ENCODE results near the gene PCSK4. TPM values are rescaled to one million over a fixed set of nuclear protein-coding genes. Genes with fewer than 3 reads are reported as not detected.

The PCSK4 gene
- total RNA-seq, 1 experiment from 2014 or later: 9.1 TPM

DNA sequence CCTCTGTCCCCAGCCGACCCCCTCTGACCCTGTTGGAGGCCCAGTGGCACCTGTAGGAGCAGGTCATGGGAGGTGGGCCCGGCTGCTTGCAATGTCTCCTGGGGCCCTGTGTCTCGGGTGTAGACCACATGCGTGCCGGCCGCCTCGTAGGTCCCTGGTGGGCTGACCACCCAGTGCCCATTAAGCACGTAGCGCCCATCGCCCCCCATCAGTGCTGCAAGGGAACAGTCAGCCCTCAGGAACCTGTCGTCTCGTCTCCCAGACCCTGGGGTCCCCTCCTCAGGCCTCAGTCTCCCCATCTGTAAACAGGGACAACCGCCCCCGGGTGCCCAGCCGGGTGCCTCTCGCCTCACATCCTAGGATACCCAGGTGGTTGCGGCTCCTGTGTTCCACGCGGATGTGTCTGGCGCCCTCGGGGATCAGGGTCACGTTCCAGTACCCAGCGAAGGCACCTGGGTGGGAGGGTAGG lies 17.1 kb upstream of the PCSK4 start:
- H3K79me1 ChIP-seq (ENCODE audit: insufficient read depth, low read depth, low read length, poor library complexity, severe bottlenecking): no peaks in the 10 kb centered on the region
- H2AFZ ChIP-seq (ENCODE audit: low read length): no peak overlapping the region
- no peak overlapping the region for H3K27ac ChIP-seq (ENCODE audit: insufficient read length, low read depth, low read length)

More for the DNA sequence above, 17.1 kb upstream of the PCSK4 start:
- Histone ChIP-seq H3K14ac (ENCODE audit: insufficient read depth, low read length) (no peak overlapping the region; the same call in 1 of the 2 replicates), H2BK12ac (ENCODE audit: insufficient read length, low read depth, low read length) (no peak overlapping the region), H4K8ac (replicated peaks; ENCODE audit: insufficient read length, low read depth, low read length) (no peak overlapping the region), H3K27me3 (ENCODE audit: insufficient read depth, low read length) (no peaks in the 10 kb centered on the region; the same call in 1 of the 2 replicates), H2AK5ac (ENCODE audit: insufficient read length, low read length) (no peak overlapping the region), H3K9ac (ENCODE audit: extremely low read depth, insufficient read length, low read length) (no peak overlapping the region), H2BK120ac (ENCODE audit: low read depth, low read length, poor library complexity, severe bottlenecking) (no peak overlapping the region), H4K5ac (ENCODE audit: insufficient read length, low read depth, low read length) (no peak overlapping the region), H3K9me3 (ENCODE audit: control insufficient read depth, low read depth, low read length) (no peaks in the 10 kb centered on the region), H2BK15ac (ENCODE audit: low read depth, low read length) (no peak overlapping the region), H3K23ac (ENCODE audit: insufficient read length, low read depth, low read length) (no peak overlapping the region), H3T11ph (ENCODE audit: low read length) (no peak overlapping the region), H3K4me1 (ENCODE audit: insufficient read depth, low read length) (no peaks in the 10 kb centered on the region), H2BK20ac (ENCODE audit: low read depth, low read length, poor library complexity, severe bottlenecking) (no peak overlapping the region), H3K4ac (ENCODE audit: low read depth, low read length) (no peak overlapping the region), H4K91ac (ENCODE audit: insufficient read length, low read depth, low read length) (no peak overlapping the region), H3K18ac (ENCODE audit: insufficient read length, low read depth, low read length) (no peak overlapping the region), H3K4me2 (ENCODE audit: insufficient read depth, insufficient read length, low read length) (peak overlapping the region; percentile 14), H3K79me2 (ENCODE audit: insufficient read depth, low read length) (no peaks in the 10 kb centered on the region), H3K23me2 (ENCODE audit: insufficient read length, low read depth, low read length, poor library complexity, severe bottlenecking) (peaks cover 11% of the 10 kb centered on the region), H4K20me1 (ENCODE audit: control insufficient read depth, insufficient read depth, insufficient read length) (no peaks in the 10 kb centered on the region), H3K56ac (ENCODE audit: insufficient read length, low read depth, low read length) (no peak overlapping the region), H2BK5ac (ENCODE audit: insufficient read length, low read length) (no peak overlapping the region)
- Mint-ChIP-seq H3K4me3 (peak overlapping the region in 1 of 2 experiments; percentile 96; a peak in 2 of 5 replicates), H3K9me3 (peaks cover 0 to 4% of the 10 kb centered on the region in 2 experiments; a peak in 1 of 5 replicates), H3K27me3 (ENCODE audit: low read depth) (peaks cover 71% of the 10 kb centered on the region), H3K4me1 (peaks cover 13 to 23% of the 10 kb centered on the region in 2 experiments), H3K27ac (no peak overlapping the region), H3K36me3 (ENCODE audit: insufficient read depth in 1 of 3, low read depth in 3 of 3) (no peaks in the 10 kb centered on the region)
- no peak for DNase-seq
- TF ChIP-seq, protein P1, sequence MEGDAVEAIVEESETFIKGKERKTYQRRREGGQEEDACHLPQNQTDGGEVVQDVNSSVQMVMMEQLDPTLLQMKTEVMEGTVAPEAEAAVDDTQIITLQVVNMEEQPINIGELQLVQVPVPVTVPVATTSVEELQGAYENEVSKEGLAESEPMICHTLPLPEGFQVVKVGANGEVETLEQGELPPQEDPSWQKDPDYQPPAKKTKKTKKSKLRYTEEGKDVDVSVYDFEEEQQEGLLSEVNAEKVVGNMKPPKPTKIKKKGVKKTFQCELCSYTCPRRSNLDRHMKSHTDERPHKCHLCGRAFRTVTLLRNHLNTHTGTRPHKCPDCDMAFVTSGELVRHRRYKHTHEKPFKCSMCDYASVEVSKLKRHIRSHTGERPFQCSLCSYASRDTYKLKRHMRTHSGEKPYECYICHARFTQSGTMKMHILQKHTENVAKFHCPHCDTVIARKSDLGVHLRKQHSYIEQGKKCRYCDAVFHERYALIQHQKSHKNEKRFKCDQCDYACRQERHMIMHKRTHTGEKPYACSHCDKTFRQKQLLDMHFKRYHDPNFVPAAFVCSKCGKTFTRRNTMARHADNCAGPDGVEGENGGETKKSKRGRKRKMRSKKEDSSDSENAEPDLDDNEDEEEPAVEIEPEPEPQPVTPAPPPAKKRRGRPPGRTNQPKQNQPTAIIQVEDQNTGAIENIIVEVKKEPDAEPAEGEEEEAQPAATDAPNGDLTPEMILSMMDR (conservative IDR thresholded peaks at IDR 0.05): no peak
- no CpG with 5 or more reads among the region's 23 CpGs for WGBS (ENCODE audit: extremely low coverage, insufficient read length, low lambda C conversion rate)
